HepG2 (cell line): Measurements from ENCODE around the gene EIF3B. TPM values are rescaled to one million over a fixed set of nuclear protein-coding genes. Genes with fewer than 3 reads are reported as not detected.

Source experiments
- ELF3 ChIP-seq: IDR thresholded peaks from 2 replicates; pipeline ENCODE4 v1.6.1; 2016; ENCODE audit warnings: missing genetic modification reagents, missing compliant biosample characterization
- ELF4 ChIP-seq: sonication (generic); formaldehyde crosslinking; IDR thresholded peaks from 2 replicates; pipeline ENCODE4 v1.5.0; 2020; ENCODE audit warnings: missing genetic modification reagents, mild to moderate bottlenecking, moderate library complexity, borderline replicate concordance
- FOXP1 ChIP-seq, 2 experiments: fragments of 450-650 bp in 1 of 2; IDR thresholded peaks; 2 replicates each; pipeline ENCODE4 v1.6.1; 2017 to 2018; ENCODE audit warnings: antibody characterized with exemption in 1 of 2
- GATA4 ChIP-seq: sonication (generic); IDR thresholded peaks from 2 replicates; pipeline ENCODE4 v1.6.1; 2016; ENCODE audit warnings: antibody characterized with exemption, low read depth, borderline replicate concordance
- HCFC1 ChIP-seq: fragments of 150-350 bp; IDR thresholded peaks from 2 replicates; pipeline ENCODE4 v1.6.1; 2014; ENCODE audit warnings: low read depth, low read length
- HDAC2 ChIP-seq: sonication (generic); formaldehyde crosslinking; IDR thresholded peaks from 2 replicates; pipeline ENCODE4 v1.4.0; 2020; ENCODE audit warnings: missing genetic modification reagents
- HMG20B ChIP-seq: conservative IDR thresholded peaks from 2 replicates; pipeline ENCODE4 v1.6.1; 2016; ENCODE audit warnings: missing genetic modification reagents, missing compliant biosample characterization
- IRF2 ChIP-seq: IDR thresholded peaks from 2 replicates; pipeline ENCODE4 v1.6.1; 2018; ENCODE audit warnings: missing genetic modification reagents, missing compliant biosample characterization
- KDM3A ChIP-seq: IDR thresholded peaks from 2 replicates; pipeline ENCODE4 v1.6.1; 2018; ENCODE audit warnings: low read depth, missing compliant biosample characterization
- MIER2 ChIP-seq: IDR thresholded peaks from 2 replicates; pipeline ENCODE4 v1.6.1; 2016; ENCODE audit warnings: missing biosample characterization, missing genetic modification reagents
- MYPOP ChIP-seq: sonication (generic); formaldehyde crosslinking; IDR thresholded peaks from 2 replicates; pipeline ENCODE4 v1.8.1; 2023; ENCODE audit warnings: mild to moderate bottlenecking, moderate library complexity, missing genetic modification reagents
- NR2F2 ChIP-seq: IDR thresholded peaks from 2 replicates; pipeline ENCODE4 v1.6.1; 2012; ENCODE audit warnings: low read depth, inconsistent platforms, borderline replicate concordance
- PBX2 ChIP-seq: IDR thresholded peaks from 2 replicates; pipeline ENCODE4 v1.6.1; 2016; ENCODE audit warnings: control low read depth
- RCOR2 ChIP-seq: IDR thresholded peaks from 2 replicates; pipeline ENCODE4 v1.6.1; 2016; ENCODE audit warnings: missing biosample characterization, missing genetic modification reagents
- RFXANK ChIP-seq: IDR thresholded peaks from 2 replicates; pipeline ENCODE4 v1.6.1; 2016
- SAFB2 ChIP-seq: sonication (generic); formaldehyde crosslinking; IDR thresholded peaks from 2 replicates; pipeline ENCODE4 v1.5.1; 2020; ENCODE audit warnings: missing genetic modification reagents, low read depth, mild to moderate bottlenecking, borderline replicate concordance
- SAP130 ChIP-seq: IDR thresholded peaks from 2 replicates; pipeline ENCODE4 v1.6.1; 2016; ENCODE audit warnings: low read depth
- SNRNP70 ChIP-seq: fragments of 200-400 bp; formaldehyde crosslinking; IDR thresholded peaks from 2 replicates; pipeline ENCODE4 v1.6.1; 2017; ENCODE audit warnings: mild to moderate bottlenecking, low read depth, low read length, moderate library complexity
- TARDBP ChIP-seq: sonication (generic); formaldehyde crosslinking; IDR thresholded peaks from 2 replicates; pipeline ENCODE4 v1.8.0; 2022; ENCODE audit warnings: mild to moderate bottlenecking, missing genetic modification reagents
- TBX2 ChIP-seq: sonication (generic); formaldehyde crosslinking; IDR thresholded peaks from 2 replicates; pipeline ENCODE4 v1.5.0; 2020; ENCODE audit warnings: missing genetic modification reagents, mild to moderate bottlenecking, borderline replicate concordance
- THAP9 ChIP-seq: sonication (generic); formaldehyde crosslinking; IDR thresholded peaks from 2 replicates; pipeline ENCODE4; 2020; ENCODE audit warnings: missing genetic modification reagents, mild to moderate bottlenecking, borderline replicate concordance
- ZBTB21 ChIP-seq: sonication (generic); formaldehyde crosslinking; IDR thresholded peaks from 2 replicates; pipeline ENCODE4 v1.4.0; 2020; ENCODE audit warnings: missing genetic modification reagents
- ZMAT3 ChIP-seq: sonication (generic); formaldehyde crosslinking; conservative IDR thresholded peaks from 2 replicates; pipeline ENCODE4 v1.7.0; 2021; ENCODE audit warnings: missing genetic modification reagents
- ZNF138 ChIP-seq: sonication (generic); formaldehyde crosslinking; IDR thresholded peaks from 2 replicates; pipeline ENCODE4 v1.5.0; 2020; ENCODE audit warnings: mild to moderate bottlenecking, low read depth, missing genetic modification reagents
- ZNF253 ChIP-seq: sonication (generic); formaldehyde crosslinking; IDR thresholded peaks from 2 replicates; pipeline ENCODE4 v1.8.0; 2022; ENCODE audit warnings: mild to moderate bottlenecking, missing genetic modification reagents, borderline replicate concordance
- ZNF317 ChIP-seq: sonication (generic); formaldehyde crosslinking; IDR thresholded peaks from 2 replicates; pipeline ENCODE4 v1.5.0; 2020; ENCODE audit warnings: mild to moderate bottlenecking, missing genetic modification reagents
- ZNF772 ChIP-seq: sonication (generic); formaldehyde crosslinking; IDR thresholded peaks from 2 replicates; pipeline ENCODE4 v1.5.0; 2020; ENCODE audit warnings: mild to moderate bottlenecking, missing genetic modification reagents
- ZNF839 ChIP-seq: sonication (generic); formaldehyde crosslinking; IDR thresholded peaks from 2 replicates; pipeline ENCODE4 v1.4.0; 2020; ENCODE audit warnings: missing genetic modification reagents, mild to moderate bottlenecking, borderline replicate concordance
- polyA plus RNA-seq, 8 experiments: library from polyadenylated mRNA; depleted of rRNA in 3 of 8; stranded (reverse) in 7 of 8; unstranded in 1 of 8; fragments of >200 nt; fragmentation: Illumina TruSeq in 4 of 8; extraction: Trizol in 4 of 8; gene quantifications; 2 replicates each; pipeline versions ENCODE4 v1.2.1 to v1.2.3, GENCODE V29; 2011 to 2016; ENCODE audit warnings: low read depth in 4 of 8, missing spikeins in 1 of 8, mixed read lengths in 1 of 8; ENCODE audit not compliant: insufficient read depth in 1 of 8
- total RNA-seq, 5 experiments: library from RNA; depleted of rRNA; stranded (reverse); fragments of >200 nt; fragmentation: Illumina TruSeq; extraction: Trizol; gene quantifications; 2 replicates each; pipeline ENCODE4 v1.2.3, GENCODE V29; 2016; ENCODE audit warnings: low read depth in 1 of 5

EIF3B gene
- total and polyA plus RNA-seq, 2 of the 13 experiments (the other 11 are each of a cell fraction or from before 2014, with no cell fraction given) = 92.2 to 241 TPM

GRCh38 chr7:2403014-2403717 is 48.5 kb downstream of the EIF3B start, which contains the start of gene CHST12 (continued):
- TF ChIP-seq PBX2 = no peak
- TF ChIP-seq ZNF317 (CRISPR knock-in tag) = no peak
- TF ChIP-seq TBX2 (CRISPR knock-in tag) = no peak; the same call in 1 of the 2 replicates
- TF ChIP-seq MIER2 (CRISPR knock-in tag) = 0 out of 2 replicates have a peak, but pooled peaks have one; percentile 24
- TF ChIP-seq ZNF772 (CRISPR knock-in tag) = no peak
- TF ChIP-seq NR2F2 = no peak; the same call in 1 of the 2 replicates
- peak; percentile 25; the same call in 1 of the 2 replicates for TF ChIP-seq GATA4
- TF ChIP-seq ELF3 (CRISPR knock-in tag) = no peak
- TF ChIP-seq HDAC2 (CRISPR knock-in tag) = peak; percentile 93; the same call in 1 of the 2 replicates
- no peak for TF ChIP-seq KDM3A (CRISPR knock-in tag)
- peak; percentile 28; the same call in 1 of the 2 replicates for TF ChIP-seq THAP9
- no peak for TF ChIP-seq ZNF138
- no peak for TF ChIP-seq RFXANK (CRISPR knock-in tag)
- no peak for TF ChIP-seq FOXP1 (IDR thresholded peaks at IDR 0.05)
- no peak for TF ChIP-seq FOXP1 (CRISPR knock-in tag; IDR thresholded peaks at IDR 0.05)
- peak; percentile 99 for TF ChIP-seq RCOR2
- TF ChIP-seq ZMAT3 (CRISPR knock-in tag) = no peak
- TF ChIP-seq ZBTB21 (CRISPR knock-in tag) = no peak
- TF ChIP-seq IRF2 (CRISPR knock-in tag) = peak; percentile 28; the same call in 1 of the 2 replicates
- peak; percentile 76 for TF ChIP-seq SAP130 (CRISPR knock-in tag)
- 0 out of 2 replicates have a peak, but pooled peaks have one; percentile 35 for TF ChIP-seq SAFB2
- TF ChIP-seq TARDBP (CRISPR knock-in tag) = peak; percentile 72; the same call in 1 of the 2 replicates
- TF ChIP-seq HMG20B (CRISPR knock-in tag) = no peak
- no peak for TF ChIP-seq ZNF839
- no peak for TF ChIP-seq ELF4 (CRISPR knock-in tag)
- TF ChIP-seq ZNF253 = no peak
- 0 out of 2 replicates have a peak, but pooled peaks have one; percentile 41 for TF ChIP-seq MYPOP (CRISPR knock-in tag)
- TF ChIP-seq HCFC1 = no peak
- TF ChIP-seq SNRNP70 = no peak
